Fibroblast of skin of scalp (primary cell): Measurements from ENCODE around the gene TTYH1. TPM values are rescaled to one million over a fixed set of nuclear protein-coding genes. Genes with fewer than 3 reads are reported as not detected.
"Not testable (repeated sequence)": the region's sequence is repeated elsewhere in the genome, so short reads cannot be mapped to it uniquely, and the experiment has no call there.

Source experiments
- DNase-seq: peaks from one replicate; pipeline ENCODE4 v3.0.0-alpha.2; 2013
- polyA plus RNA-seq, 2 experiments: library from polyadenylated mRNA; unstranded; fragments of 120-200 nt; gene quantifications; one replicate each; pipeline ENCODE4 v1.2.1, GENCODE V29; 2013; ENCODE audit not compliant: insufficient read length in 2 of 2

Gene TTYH1
- polyA plus RNA-seq (2013, experiment 1 of 2; ENCODE audit: insufficient read length): 0.06 TPM
- polyA plus RNA-seq (2013, experiment 2 of 2; ENCODE audit: insufficient read length): 2.0 TPM

GRCh38 chr19:54415208-54415900 lies at the start of gene TTYH1:
Gene TTYH1, plus strand, starts transcription at chr19:54415464. Its CDS starts 89 bp downstream, at chr19:54415553.
- no peak for DNase-seq

GRCh38 chr19:54365798-54366197 lies 49.5 kb upstream of the TTYH1 start:
- not testable (repeated sequence) for DNase-seq

- no peak for DNase-seq
These were observed 48.5 kb upstream of the TTYH1 start for GRCh38 chr19:54366811-54367210.

GRCh38 chr19:54369082-54369687 lies 46.1 kb upstream of the TTYH1 start:
- no peak for DNase-seq

GRCh38 chr19:54369688-54370433 lies 45.4 kb upstream of the TTYH1 start:
- not testable (repeated sequence) for DNase-seq

GRCh38 chr19:54370434-54370796 lies 44.8 kb upstream of the TTYH1 start:
- DNase-seq: not testable (repeated sequence)

GRCh38 chr19:54371453-54371852 lies 43.8 kb upstream of the TTYH1 start:
- not testable (repeated sequence) for DNase-seq

GRCh38 chr19:54373781-54374631 lies 41.3 kb upstream of the TTYH1 start:
- DNase-seq: no peak

- DNase-seq: not testable (repeated sequence)
These were observed 39.9 kb upstream of the TTYH1 start for GRCh38 chr19:54375181-54375938.

- DNase-seq: no peak
These were observed 38.5 kb upstream of the TTYH1 start for GRCh38 chr19:54376610-54377285.

- no peak for DNase-seq
These were observed 36.0 kb upstream of the TTYH1 start for GRCh38 chr19:54379187-54379678.

GRCh38 chr19:54380897-54381296 lies 34.4 kb upstream of the TTYH1 start:
- DNase-seq: no peak

GRCh38 chr19:54382041-54382440 lies 33.2 kb upstream of the TTYH1 start:
- not testable (repeated sequence) for DNase-seq

- no peak for DNase-seq
These were observed 31.9 kb upstream of the TTYH1 start for GRCh38 chr19:54383330-54383729.

- no peak for DNase-seq
These were observed 27.1 kb upstream of the TTYH1 start for GRCh38 chr19:54387991-54388801.

- DNase-seq: no peak
These were observed 26.5 kb upstream of the TTYH1 start for GRCh38 chr19:54388802-54389139.

- DNase-seq: no peak
These were observed 25.7 kb upstream of the TTYH1 start for GRCh38 chr19:54389553-54389952.

- DNase-seq: peak; percentile 55
These were observed 24.2 kb upstream of the TTYH1 start for GRCh38 chr19:54390942-54391577.

- no peak for DNase-seq
These were observed 23.6 kb upstream of the TTYH1 start for GRCh38 chr19:54391589-54392061.
